B cell (primary cell): Measurements from ENCODE around the gene ERGIC1. TPM values are rescaled to one million over a fixed set of nuclear protein-coding genes. Genes with fewer than 3 reads are reported as not detected.

Experiments used
- ATAC-seq: fragments of 200-7000 bp; cut with Tn5 transposase; one replicate; pipeline ENCODE4 v1.10.0; 2021; ENCODE audit warnings: low read depth, mild to moderate bottlenecking, moderate number of reproducible peaks, moderate library complexity
- CTCF ChIA-PET: fragments of 350-600 bp; sonication (Branson Sonifier 250); formaldehyde crosslinking; loops from one replicate; lab custom pipeline; 2021; ENCODE audit warnings: antibody characterized with exemption, inconsistent platforms; lab: Charles Lee
- POLR2A ChIA-PET: fragments of 350-600 bp; sonication (Branson Sonifier 250); formaldehyde crosslinking; loops from one replicate; lab custom pipeline; 2021; ENCODE audit warnings: antibody characterized with exemption; lab: Charles Lee
- DNase-seq: peaks from one replicate; pipeline ENCODE4 v3.0.0; 2013
- H2AFZ ChIP-seq: 2 replicates; pipeline ENCODE4 v1.6.1; 2012; ENCODE audit warnings: mild to moderate bottlenecking, low read depth, low read length; ENCODE audit not compliant: insufficient read depth, poor library complexity, severe bottlenecking
- H3K27ac ChIP-seq, 2 donors: 1 replicate in 1 of 2; 2 replicates in 1 of 2; pipeline ENCODE4 v1.5.1; 2012 to 2013; ENCODE audit warnings: low read length in 2 of 2, mild to moderate bottlenecking in 2 of 2, moderate library complexity in 1 of 2
- H3K27me3 ChIP-seq, 4 experiments: fragments of 200-600 bp in 1 of 4; sonication (generic) in 1 of 4; replicated peaks in 1 of 4; 1 replicate in 2 of 4; 2 replicates in 2 of 4; pipeline versions ENCODE4 v1.6.1 to v1.7.0; 2013 to 2016; ENCODE audit warnings: low read length in 3 of 4, mild to moderate bottlenecking in 2 of 4, mixed read lengths in 1 of 4, moderate library complexity in 1 of 4; ENCODE audit not compliant: insufficient read depth in 4 of 4, control insufficient read depth in 3 of 4; ENCODE audit errors: control extremely low read depth in 1 of 4
- H3K36me3 ChIP-seq, 2 experiments: replicated peaks in 1 of 2; 1 replicate in 1 of 2; 2 replicates in 1 of 2; pipeline versions ENCODE4 v1.6.1 to v1.7.1; 2013; ENCODE audit warnings: low read length in 1 of 2; ENCODE audit not compliant: insufficient read depth in 2 of 2, control insufficient read depth in 1 of 2; ENCODE audit errors: control extremely low read depth in 1 of 2, extremely low read depth in 1 of 2
- H3K4me1 ChIP-seq, 2 donors: fragments of 200-600 bp in 1 of 2; sonication (generic) in 1 of 2; 1 replicate in 1 of 2; 2 replicates in 1 of 2; pipeline versions ENCODE4 v1.5.1 to v1.6.1; 2013 to 2017; ENCODE audit warnings: low read length in 2 of 2; ENCODE audit not compliant: control insufficient read depth in 2 of 2, insufficient read depth in 2 of 2
- H3K4me2 ChIP-seq: replicated peaks from 2 replicates; pipeline ENCODE3; 2012; ENCODE audit warnings: mild to moderate bottlenecking, low read depth, low read length; ENCODE audit not compliant: poor library complexity, severe bottlenecking
- H3K4me3 ChIP-seq, 5 experiments: fragments of 200-600 bp in 1 of 5; sonication (generic) in 1 of 5; 1 replicate in 3 of 5; 2 replicates in 2 of 5; pipeline versions ENCODE4 v1.5.1 to v1.7.0; 2011 to 2016; ENCODE audit warnings: low read length in 4 of 5, mild to moderate bottlenecking in 4 of 5, low read depth in 2 of 5, control low read depth in 1 of 5, moderate library complexity in 1 of 5; ENCODE audit not compliant: insufficient read depth in 1 of 5; ENCODE audit errors: control extremely low read depth in 1 of 5, extremely low read depth in 1 of 5
- H3K79me2 ChIP-seq: fragments of 200-600 bp; sonication (generic); one replicate; pipeline ENCODE4 v1.6.0; 2016; ENCODE audit warnings: low read length; ENCODE audit not compliant: control insufficient read depth, insufficient read depth
- H3K9ac ChIP-seq: fragments of 200-600 bp; sonication (generic); 2 replicates; pipeline ENCODE4 v1.6.1; 2017; ENCODE audit warnings: mild to moderate bottlenecking, low read length, moderate library complexity
- H3K9me3 ChIP-seq, 3 donors: one replicate each; pipeline versions ENCODE4 v1.6.1 to v1.7.1; 2013; ENCODE audit warnings: low read length in 2 of 3; ENCODE audit not compliant: control insufficient read depth in 2 of 3, insufficient read depth in 1 of 3; ENCODE audit errors: control extremely low read depth in 1 of 3
- H4K20me1 ChIP-seq: 2 replicates; pipeline ENCODE4 v1.6.0; 2012; ENCODE audit warnings: mild to moderate bottlenecking, low read length; ENCODE audit not compliant: insufficient read depth, control insufficient read depth, poor library complexity, severe bottlenecking
- H3K27ac Mint-ChIP-seq: one replicate; pipeline ENCODE4 v1.8.0; 2021; ENCODE audit warnings: mixed read lengths
- H3K27me3 Mint-ChIP-seq: one replicate; pipeline ENCODE4 v1.8.0; 2021; ENCODE audit warnings: mixed read lengths
- H3K4me1 Mint-ChIP-seq: one replicate; pipeline ENCODE4 v1.8.0; 2021; ENCODE audit warnings: mixed read lengths
- H3K4me3 Mint-ChIP-seq: one replicate; pipeline ENCODE4 v1.8.0; 2021; ENCODE audit warnings: mixed read lengths
- H3K9me3 Mint-ChIP-seq: one replicate; pipeline ENCODE4 v1.8.0; 2022; ENCODE audit warnings: mixed read lengths; ENCODE audit not compliant: insufficient read depth
- CTCF ChIP-seq: fragments of 200-600 bp; IDR thresholded peaks from one replicate; pipeline ENCODE4 v1.8.0; 2022; ENCODE audit warnings: antibody characterized with exemption, mild to moderate bottlenecking
- EZH2 ChIP-seq: IDR thresholded peaks from 2 replicates; pipeline ENCODE4 v1.6.1; 2012; ENCODE audit warnings: borderline replicate concordance, low read depth, mild to moderate bottlenecking, moderate library complexity, low read length; ENCODE audit not compliant: insufficient read depth, poor library complexity, severe bottlenecking
- WGBS: methylation state at CpG from one replicate; pipeline ENCODE4 v1.1.5; 2013; ENCODE audit warnings: missing lambda C conversion rate; ENCODE audit not compliant: insufficient coverage; 5-methylcytosine and 5-hydroxymethylcytosine counted together
- intact Hi-C: fragments of 100-400 bp; cut with micrococcal nuclease; formaldehyde crosslinking; loops from one replicate; pipeline ENCODE4 v1.10.0; 2022
- polyA plus RNA-seq: library from polyadenylated mRNA; depleted of rRNA; stranded (reverse); fragments of >200 nt; gene quantifications from 2 replicates; pipeline ENCODE4 v1.2.3, GENCODE V29; 2012
- total RNA-seq, 2 donors: library from RNA; stranded (reverse); fragments of 120-200 nt in 1 of 2; gene quantifications; 1 replicate in 1 of 2; 2 replicates in 1 of 2; pipeline versions ENCODE4 v1.2.3 to v1.2.4, GENCODE V29; 2013 to 2022

Gene ERGIC1
- total and polyA plus RNA-seq, 2 donors (not counting 1 experiment from before 2014, with no cell fraction given), result 86.3 to 140 TPM

DNA sequence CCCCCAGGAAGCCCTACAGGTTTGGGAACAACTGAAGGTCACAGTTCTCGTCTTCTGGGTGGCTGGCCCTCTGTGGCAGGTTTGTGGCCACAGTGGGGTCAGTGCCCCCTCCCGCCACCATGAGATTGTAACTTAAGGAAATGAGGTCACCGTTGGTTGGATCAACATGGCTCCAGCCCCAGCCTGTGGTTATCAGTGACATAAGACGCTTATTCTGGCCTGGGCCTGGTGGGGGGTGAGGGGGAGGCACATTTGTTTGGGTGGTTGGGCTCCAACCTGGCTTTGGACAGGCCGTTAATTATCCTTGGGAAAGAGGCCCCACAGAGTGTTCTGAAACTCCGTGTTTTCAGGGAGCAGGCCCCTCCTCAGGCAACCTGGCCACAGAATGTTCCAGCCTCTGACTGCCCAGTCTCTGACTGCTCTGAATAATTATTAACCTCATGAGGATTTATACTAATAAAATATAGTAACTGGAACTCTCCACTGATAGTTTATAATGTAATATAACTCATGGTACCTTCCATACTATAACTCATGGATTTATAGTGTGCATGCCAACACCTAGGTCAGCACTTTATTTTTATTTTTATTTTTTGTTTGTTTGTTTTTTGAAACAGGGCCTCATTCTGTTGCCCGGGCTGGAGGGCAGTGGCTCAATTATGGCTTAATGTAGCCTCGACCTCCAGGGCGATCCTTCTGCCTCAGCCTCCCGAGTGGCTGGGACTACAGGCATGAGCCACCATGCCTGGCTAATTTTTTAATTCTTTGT is 67.1 kb downstream of the ERGIC1 start:
- H3K4me1 ChIP-seq, result no peaks in the 10 kb centered on the region
- no peak overlapping the region for H3K4me3 ChIP-seq
- DNase-seq (no peak), ATAC-seq (no peak)
- no peaks in the 10 kb centered on the region for H4K20me1 ChIP-seq
- H3K79me2 ChIP-seq, result peaks cover 4% of the 10 kb centered on the region
- Mint-ChIP-seq H3K4me1 (no peaks in the 10 kb centered on the region), H3K4me3 (no peak overlapping the region), H3K27ac (no peak overlapping the region), H3K27me3 (no peaks in the 10 kb centered on the region), H3K9me3 (no peaks in the 10 kb centered on the region)
- no peak overlapping the region for H3K4me2 ChIP-seq
- POLR2A ChIA-PET, result no interaction called here
- CTCF ChIA-PET, result interaction anchor here (1.5 kb wide), 1 partner anchor 187 kb away, joined by 7 read pairs; no protein-coding TSS in a partner anchor
- 82% methylated on average over 9 of the region's 10 CpGs for WGBS
- no peaks in the 10 kb centered on the region for H3K27me3 ChIP-seq
- peaks cover 0 to 69% of the 10 kb centered on the region in 2 experiments for H3K36me3 ChIP-seq
- H2AFZ ChIP-seq, result no peak overlapping the region
- no peak for TF ChIP-seq CTCF
- TF ChIP-seq EZH2, result no peak
- no peak overlapping the region for H3K9ac ChIP-seq
- no peak overlapping the region for H3K27ac ChIP-seq
- intact Hi-C loops, result no loop called here
- no peaks in the 10 kb centered on the region for H3K9me3 ChIP-seq
